ENCODE data around the gene HNRNPL. TPM values are rescaled to one million over a fixed set of nuclear protein-coding genes. Genes with fewer than 3 reads are reported as not detected.

The HNRNPL gene
- total and polyA plus RNA-seq, 2 experiments from 2014 or later = 184 to 209 TPM

GRCh38 chr19:38868551-38868950, 18.8 kb upstream of the HNRNPL start:
- no peaks in the 10 kb centered on the region for H3K4me1 ChIP-seq (ENCODE audit: insufficient read depth)
- no peaks in the 10 kb centered on the region for H3K9me3 ChIP-seq (ENCODE audit: low read depth)
- no peak overlapping the region for H3K4me2 ChIP-seq
- TF ChIP-seq EZH2 (IDR thresholded peaks at IDR 0.05; ENCODE audit: borderline replicate concordance) = no peak
- TF ChIP-seq CTCF (IDR thresholded peaks at IDR 0.05; ENCODE audit: poor library complexity) = no peak
- TF ChIP-seq EZH2phosphoT487 (IDR thresholded peaks at IDR 0.05; ENCODE audit: low read depth, severe bottlenecking, unreplicated experiment) = no peak
- H3K27me3 ChIP-seq = no peaks in the 10 kb centered on the region
- H3K9me2 ChIP-seq (replicated peaks; ENCODE audit: insufficient read depth) = no peaks in the 10 kb centered on the region
- WGBS (ENCODE audit: low lambda C conversion rate, missing lambda C conversion rate) = 93% methylated on average over 6 of the region's 6 CpGs
- H3K4me3 ChIP-seq = no peak overlapping the region
- no peaks in the 10 kb centered on the region for H3K36me3 ChIP-seq (replicated peaks; ENCODE audit: insufficient read depth, low read depth)
- no peaks in the 10 kb centered on the region for H3K79me2 ChIP-seq
- DNase-seq (ENCODE audit: low spot score) = no peak
- H2AFZ ChIP-seq = no peak overlapping the region
- H3K27ac ChIP-seq = no peak overlapping the region
- H4K20me1 ChIP-seq (ENCODE audit: insufficient read depth, poor library complexity, severe bottlenecking) = no peaks in the 10 kb centered on the region

- WGBS (ENCODE audit: low lambda C conversion rate, missing lambda C conversion rate) = 89% methylated on average over 10 of the region's 10 CpGs
- no peak for TF ChIP-seq EZH2phosphoT487 (IDR thresholded peaks at IDR 0.05; ENCODE audit: low read depth, severe bottlenecking, unreplicated experiment)
- no peak for TF ChIP-seq EZH2 (IDR thresholded peaks at IDR 0.05; ENCODE audit: borderline replicate concordance)
- TF ChIP-seq CTCF (IDR thresholded peaks at IDR 0.05; ENCODE audit: poor library complexity) = no peak
- Histone ChIP-seq H3K9me3 (ENCODE audit: low read depth) (no peaks in the 10 kb centered on the region), H2AFZ (no peak overlapping the region), H3K4me2 (no peak overlapping the region), H3K36me3 (replicated peaks; ENCODE audit: insufficient read depth, low read depth) (no peaks in the 10 kb centered on the region), H3K79me2 (no peaks in the 10 kb centered on the region), H3K4me3 (no peak overlapping the region), H4K20me1 (ENCODE audit: insufficient read depth, poor library complexity, severe bottlenecking) (no peaks in the 10 kb centered on the region), H3K27me3 (no peaks in the 10 kb centered on the region), H3K4me1 (ENCODE audit: insufficient read depth) (no peaks in the 10 kb centered on the region), H3K27ac (no peak overlapping the region), H3K9me2 (replicated peaks; ENCODE audit: insufficient read depth) (no peaks in the 10 kb centered on the region)
- no peak for DNase-seq (ENCODE audit: low spot score)
Measured at GRCh38 chr19:38867171-38867780, 17.5 kb upstream of the HNRNPL start.

- H4K20me1 ChIP-seq (ENCODE audit: insufficient read depth, poor library complexity, severe bottlenecking) = no peaks in the 10 kb centered on the region
- TF ChIP-seq EZH2phosphoT487 (IDR thresholded peaks at IDR 0.05; ENCODE audit: low read depth, severe bottlenecking, unreplicated experiment) (no peak), EZH2 (IDR thresholded peaks at IDR 0.05; ENCODE audit: borderline replicate concordance) (no peak), CTCF (IDR thresholded peaks at IDR 0.05; ENCODE audit: poor library complexity) (no peak)
- H3K4me3 ChIP-seq = no peak overlapping the region
- H3K27ac ChIP-seq = no peak overlapping the region
- peaks cover 13% of the 10 kb centered on the region for H3K4me1 ChIP-seq (ENCODE audit: insufficient read depth)
- peak; percentile 78 for DNase-seq (ENCODE audit: low spot score)
- H3K4me2 ChIP-seq = no peak overlapping the region
- H2AFZ ChIP-seq = no peak overlapping the region
- H3K9me2 ChIP-seq (replicated peaks; ENCODE audit: insufficient read depth) = no peaks in the 10 kb centered on the region
- 60% methylated on average over 10 of the region's 10 CpGs for WGBS (ENCODE audit: low lambda C conversion rate, missing lambda C conversion rate)
- no peaks in the 10 kb centered on the region for H3K9me3 ChIP-seq (ENCODE audit: low read depth)
- no peaks in the 10 kb centered on the region for H3K36me3 ChIP-seq (replicated peaks; ENCODE audit: insufficient read depth, low read depth)
- H3K79me2 ChIP-seq = no peaks in the 10 kb centered on the region
- H3K27me3 ChIP-seq = no peaks in the 10 kb centered on the region
Measured at GRCh38 chr19:38862321-38863059, 12.7 kb upstream of the HNRNPL start.

Measured in hepatocyte (in vitro differentiated cells).